Effector memory CD8-positive, alpha-beta T cell (primary cell): ENCODE results near the gene STRAP.
A peak's percentile ranks its signal among the peaks of the same experiment; 100 is the strongest.
"Not testable (repeated sequence)": the region's sequence is repeated elsewhere in the genome, so short reads cannot be mapped to it uniquely, and the experiment has no call there.

Experiments used
- ATAC-seq: fragments of 150-1000 bp; cut with Tn5 transposase; replicated peaks from 2 replicates; pipeline ENCODE4 v1.10.0; 2021; ENCODE audit warnings: mild to moderate bottlenecking, moderate library complexity
- DNase-seq, 3 experiments: peaks; one replicate each; pipeline ENCODE4 v3.0.0; 2021
- H3K27ac Mint-ChIP-seq, 2 donors: one replicate each; pipeline ENCODE4 v1.8.0; 2022; ENCODE audit warnings: mild to moderate bottlenecking in 2 of 2, mixed read lengths in 2 of 2, moderate library complexity in 2 of 2
- H3K27me3 Mint-ChIP-seq, 2 donors: one replicate each; pipeline ENCODE4 v1.8.0; 2022; ENCODE audit warnings: mixed read lengths in 2 of 2
- H3K36me3 Mint-ChIP-seq: one replicate; pipeline ENCODE4 v1.8.0; 2022; ENCODE audit warnings: mild to moderate bottlenecking, moderate library complexity, mixed read lengths; ENCODE audit not compliant: insufficient read depth
- H3K4me1 Mint-ChIP-seq, 2 donors: one replicate each; pipeline ENCODE4 v1.8.0; 2022; ENCODE audit warnings: low read depth in 2 of 2, mixed read lengths in 2 of 2
- H3K4me3 Mint-ChIP-seq, 2 donors: one replicate each; pipeline ENCODE4 v1.8.0; 2022; ENCODE audit warnings: mild to moderate bottlenecking in 2 of 2, mixed read lengths in 2 of 2, moderate library complexity in 2 of 2
- H3K9me3 Mint-ChIP-seq, 2 donors: one replicate each; pipeline ENCODE4 v1.8.0; 2022; ENCODE audit warnings: mixed read lengths in 2 of 2

STRAP gene

GRCh38 chr12:15914131-15914530 lies 31.9 kb downstream of the STRAP start:
- H3K27ac Mint-ChIP-seq, DNase-seq, H3K27me3 Mint-ChIP-seq, ATAC-seq, H3K9me3 Mint-ChIP-seq, H3K4me3 Mint-ChIP-seq, H3K36me3 Mint-ChIP-seq: not testable (repeated sequence)
- peaks cover 7 to 12% of the 10 kb centered on the region in 2 donors for H3K4me1 Mint-ChIP-seq

GRCh38 chr12:15918066-15918465 lies 35.9 kb downstream of the STRAP start:
- ATAC-seq, result no peak
- peaks cover 0 to 4% of the 10 kb centered on the region in 2 donors for H3K4me1 Mint-ChIP-seq
- H3K27me3 Mint-ChIP-seq, result no peaks in the 10 kb centered on the region
- H3K36me3 Mint-ChIP-seq, result no peaks in the 10 kb centered on the region
- H3K9me3 Mint-ChIP-seq, result no peaks in the 10 kb centered on the region
- H3K27ac Mint-ChIP-seq, result no peak overlapping the region
- no peak for DNase-seq
- H3K4me3 Mint-ChIP-seq, result no peak overlapping the region

- Mint-ChIP-seq H3K4me1 (peaks cover under 1 to 4% of the 10 kb centered on the region in 2 donors), H3K36me3 (no peaks in the 10 kb centered on the region), H3K9me3 (no peaks in the 10 kb centered on the region), H3K27me3 (no peaks in the 10 kb centered on the region), H3K27ac (no peak overlapping the region), H3K4me3 (no peak overlapping the region)
- DNase-seq (no peak), ATAC-seq (no peak)
Measured at GRCh38 chr12:15919418-15919817, 37.2 kb downstream of the STRAP start.

- no peak for DNase-seq
- no peak for ATAC-seq
- no peak overlapping the region for H3K27ac Mint-ChIP-seq
- H3K9me3 Mint-ChIP-seq, result no peaks in the 10 kb centered on the region
- no peak overlapping the region for H3K4me3 Mint-ChIP-seq
- H3K4me1 Mint-ChIP-seq, result peaks cover 4 to 6% of the 10 kb centered on the region in 2 donors
- peaks cover 2% of the 10 kb centered on the region for H3K36me3 Mint-ChIP-seq
- no peaks in the 10 kb centered on the region for H3K27me3 Mint-ChIP-seq
Measured at GRCh38 chr12:15924956-15925355, 42.8 kb downstream of the STRAP start.

- H3K4me3 Mint-ChIP-seq, result no peak overlapping the region
- H3K4me1 Mint-ChIP-seq, result peaks cover 0 to 6% of the 10 kb centered on the region in 2 donors
- H3K36me3 Mint-ChIP-seq, result peaks cover 2% of the 10 kb centered on the region
- H3K27me3 Mint-ChIP-seq, result no peaks in the 10 kb centered on the region
- ATAC-seq, result no peak
- no peak overlapping the region for H3K27ac Mint-ChIP-seq
- peaks cover 0 to 2% of the 10 kb centered on the region in 2 donors for H3K9me3 Mint-ChIP-seq
- no peak for DNase-seq
Measured at GRCh38 chr12:15928346-15928745, 46.2 kb downstream of the STRAP start.

GRCh38 chr12:15928870-15929571 lies 46.8 kb downstream of the STRAP start:
- no peaks in the 10 kb centered on the region for H3K27me3 Mint-ChIP-seq
- peaks cover 0 to 2% of the 10 kb centered on the region in 2 donors for H3K9me3 Mint-ChIP-seq
- peaks cover 2% of the 10 kb centered on the region for H3K36me3 Mint-ChIP-seq
- ATAC-seq (no peak), DNase-seq (no peak)
- peaks cover 0 to 6% of the 10 kb centered on the region in 2 donors for H3K4me1 Mint-ChIP-seq
- H3K4me3 Mint-ChIP-seq, result no peak overlapping the region
- no peak overlapping the region for H3K27ac Mint-ChIP-seq

GRCh38 chr12:15931590-15932053 lies 49.4 kb downstream of the STRAP start:
- Mint-ChIP-seq H3K36me3 (no peaks in the 10 kb centered on the region), H3K4me1 (no peaks in the 10 kb centered on the region), H3K4me3 (no peak overlapping the region), H3K27me3 (no peaks in the 10 kb centered on the region), H3K27ac (no peak overlapping the region), H3K9me3 (peaks cover 0 to 2% of the 10 kb centered on the region in 2 donors)
- ATAC-seq (no peak), DNase-seq (no peak)

- no peaks in the 10 kb centered on the region for H3K36me3 Mint-ChIP-seq
- no peak for ATAC-seq
- DNase-seq, result no peak
- no peaks in the 10 kb centered on the region for H3K27me3 Mint-ChIP-seq
- H3K9me3 Mint-ChIP-seq, result peaks cover 0 to 2% of the 10 kb centered on the region in 2 donors
- peaks cover 1 to 2% of the 10 kb centered on the region in 2 donors for H3K4me1 Mint-ChIP-seq
- no peak overlapping the region for H3K27ac Mint-ChIP-seq
- no peak overlapping the region for H3K4me3 Mint-ChIP-seq
Measured at GRCh38 chr12:15932327-15932726, 50.1 kb downstream of the STRAP start.

- DNase-seq, result no peak
- H3K36me3 Mint-ChIP-seq, result no peaks in the 10 kb centered on the region
- no peaks in the 10 kb centered on the region for H3K27me3 Mint-ChIP-seq
- H3K27ac Mint-ChIP-seq, result no peak overlapping the region
- H3K9me3 Mint-ChIP-seq, result peaks cover 0 to 2% of the 10 kb centered on the region in 2 donors
- no peak for ATAC-seq
- H3K4me3 Mint-ChIP-seq, result no peak overlapping the region
- H3K4me1 Mint-ChIP-seq, result peaks cover 2 to 6% of the 10 kb centered on the region in 2 donors
Measured at GRCh38 chr12:15932971-15933370, 50.8 kb downstream of the STRAP start.

GRCh38 chr12:15933751-15934150 lies 51.6 kb downstream of the STRAP start:
- ATAC-seq, result no peak
- DNase-seq, result no peak
- Mint-ChIP-seq H3K4me1 (peaks cover 2 to 6% of the 10 kb centered on the region in 2 donors), H3K36me3 (no peaks in the 10 kb centered on the region), H3K27me3 (no peaks in the 10 kb centered on the region), H3K9me3 (peaks cover 2% of the 10 kb centered on the region in 2 donors), H3K27ac (no peak overlapping the region), H3K4me3 (no peak overlapping the region)

GRCh38 chr12:15936751-15937150 lies 54.6 kb downstream of the STRAP start:
- ATAC-seq (no peak), DNase-seq (no peak)
- Mint-ChIP-seq H3K4me1 (peaks cover 5 to 14% of the 10 kb centered on the region in 2 donors), H3K9me3 (peaks cover 6 to 8% of the 10 kb centered on the region in 2 donors), H3K27me3 (no peaks in the 10 kb centered on the region), H3K36me3 (no peaks in the 10 kb centered on the region), H3K4me3 (no peak overlapping the region), H3K27ac (no peak overlapping the region)

GRCh38 chr12:15937902-15938301 lies 55.7 kb downstream of the STRAP start:
- H3K9me3 Mint-ChIP-seq, result peaks cover 7 to 8% of the 10 kb centered on the region in 2 donors
- H3K27me3 Mint-ChIP-seq, result no peaks in the 10 kb centered on the region
- no peak for ATAC-seq
- peak overlapping the region in 1 of 2 donors; percentile 32 for H3K27ac Mint-ChIP-seq
- DNase-seq, result no peak
- no peaks in the 10 kb centered on the region for H3K36me3 Mint-ChIP-seq
- no peak overlapping the region for H3K4me3 Mint-ChIP-seq
- peaks cover 5 to 14% of the 10 kb centered on the region in 2 donors for H3K4me1 Mint-ChIP-seq

- DNase-seq, result no peak
- Mint-ChIP-seq H3K27me3 (no peaks in the 10 kb centered on the region), H3K9me3 (peaks cover 7 to 8% of the 10 kb centered on the region in 2 donors), H3K27ac (no peak overlapping the region), H3K4me3 (no peak overlapping the region), H3K4me1 (peaks cover 5 to 14% of the 10 kb centered on the region in 2 donors), H3K36me3 (no peaks in the 10 kb centered on the region)
- no peak for ATAC-seq
Measured at GRCh38 chr12:15939111-15939510, 56.9 kb downstream of the STRAP start.

GRCh38 chr12:15942475-15942874 lies 60.3 kb downstream of the STRAP start:
- H3K4me1 Mint-ChIP-seq, result peaks cover 3 to 22% of the 10 kb centered on the region in 2 donors
- no peaks in the 10 kb centered on the region for H3K27me3 Mint-ChIP-seq
- no peak overlapping the region for H3K27ac Mint-ChIP-seq
- ATAC-seq, result no peak
- peaks cover 7 to 8% of the 10 kb centered on the region in 2 donors for H3K9me3 Mint-ChIP-seq
- no peaks in the 10 kb centered on the region for H3K36me3 Mint-ChIP-seq
- no peak overlapping the region for H3K4me3 Mint-ChIP-seq
- no peak for DNase-seq
